ENCODE results near the gene POTEB2. TPM values are rescaled to one million over a fixed set of nuclear protein-coding genes. Genes with fewer than 3 reads are reported as not detected.
"Not testable (repeated sequence)": the region's sequence is repeated elsewhere in the genome, so short reads cannot be mapped to it uniquely, and the experiment has no call there.

POTEB2 gene
- polyA plus RNA-seq, result not detected in 3 replicates
- not detected for polyA plus RNA-seq (2011; ENCODE audit: low read depth)
- polyA plus RNA-seq (2011; cell fraction: cytosol; rRNA removed), result not detected in 2 replicates
- polyA plus RNA-seq (2011; cell fraction: nucleus; rRNA removed), result not detected in 2 replicates
- not detected in 2 replicates for polyA plus RNA-seq (2012; ENCODE audit: low replicate concordance)
- not detected in 3 replicates for polyA minus RNA-seq
- polyA minus RNA-seq (2011; cell fraction: cytosol; rRNA and poly(A)+ RNA removed), result not detected
- not detected in 2 replicates for polyA minus RNA-seq (2011; cell fraction: nucleus; rRNA and poly(A)+ RNA removed)

DNA sequence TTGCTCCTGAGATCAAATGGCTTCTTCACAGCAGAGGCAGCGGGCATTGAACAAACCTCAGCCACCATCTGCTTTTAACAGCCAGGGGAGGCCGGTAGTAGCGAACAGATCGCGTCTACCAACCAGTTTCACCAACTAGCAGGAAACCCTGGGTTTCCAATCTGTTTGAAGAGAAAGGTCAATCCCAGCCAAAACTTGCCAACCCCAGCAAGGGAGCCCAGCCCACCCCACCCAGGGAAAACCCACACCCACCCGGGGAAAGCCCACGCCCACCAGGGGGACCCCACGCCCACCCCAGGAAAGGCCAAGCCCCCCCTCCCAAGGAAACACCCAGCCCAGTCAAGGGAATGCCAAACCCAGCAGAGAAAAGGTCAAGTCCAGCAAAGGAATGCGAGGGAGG, at the start of gene POTEB2:
POTEB2 (minus strand) TSS at position 101 of the 400 bp plus-strand sequence; CDS start at position 68, 33 bp downstream.
- dilution Hi-C loops (cut with MboI; ENCODE audit: extremely low pct_ligation_motif_present, low sequenced_read_pairs); H3K9ac ChIP-seq (ENCODE audit: control insufficient read depth, extremely low read depth, insufficient read depth, low read length); H3K9me3 ChIP-seq (ENCODE audit: control insufficient read depth, low read depth, low read length); H3K4me3 ChIP-seq (ENCODE audit: control insufficient read depth in 2 of 3, extremely low read depth in 1 of 3, insufficient read depth in 2 of 3, low read depth in 1 of 3, low read length in 3 of 3); H3K27ac ChIP-seq (ENCODE audit: control insufficient read depth, insufficient read depth, low read length); DNase-seq (ENCODE audit: low read depth, low spot score); H3K79me2 ChIP-seq (ENCODE audit: control insufficient read depth, insufficient read depth, low read length); H3K36me3 ChIP-seq (ENCODE audit: control insufficient read depth in 2 of 2, extremely low read depth in 1 of 2, insufficient read depth in 2 of 2, low read length in 2 of 2); H2AFZ ChIP-seq (ENCODE audit: control insufficient read depth, low read length); FAIRE-seq; H3K4me1 ChIP-seq (ENCODE audit: control insufficient read depth, extremely low read depth, insufficient read depth, low read length); H3K27me3 ChIP-seq (ENCODE audit: control insufficient read depth, extremely low read depth, insufficient read depth, low read length); H3K9me1 ChIP-seq (ENCODE audit: control insufficient read depth, extremely low read depth, insufficient read depth, low read length); H3K4me2 ChIP-seq (ENCODE audit: control insufficient read depth, extremely low read depth, insufficient read depth, low read depth, low read length); H4K20me1 ChIP-seq (ENCODE audit: control insufficient read depth, extremely low read depth, insufficient read depth, low read length): not testable (repeated sequence)

- DNase-seq (ENCODE audit: low read depth, low spot score); dilution Hi-C loops (cut with MboI; ENCODE audit: extremely low pct_ligation_motif_present, low sequenced_read_pairs); H3K4me1 ChIP-seq (ENCODE audit: control insufficient read depth, extremely low read depth, insufficient read depth, low read length); H3K9me1 ChIP-seq (ENCODE audit: control insufficient read depth, extremely low read depth, insufficient read depth, low read length); H3K9me3 ChIP-seq (ENCODE audit: control insufficient read depth, low read depth, low read length); H4K20me1 ChIP-seq (ENCODE audit: control insufficient read depth, extremely low read depth, insufficient read depth, low read length); H3K4me2 ChIP-seq (ENCODE audit: control insufficient read depth, extremely low read depth, insufficient read depth, low read depth, low read length); H3K9ac ChIP-seq (ENCODE audit: control insufficient read depth, extremely low read depth, insufficient read depth, low read length); H3K27me3 ChIP-seq (ENCODE audit: control insufficient read depth, extremely low read depth, insufficient read depth, low read length); H3K79me2 ChIP-seq (ENCODE audit: control insufficient read depth, insufficient read depth, low read length); H3K27ac ChIP-seq (ENCODE audit: control insufficient read depth, insufficient read depth, low read length); H3K4me3 ChIP-seq (ENCODE audit: control insufficient read depth in 2 of 3, extremely low read depth in 1 of 3, insufficient read depth in 2 of 3, low read depth in 1 of 3, low read length in 3 of 3); H2AFZ ChIP-seq (ENCODE audit: control insufficient read depth, low read length); H3K36me3 ChIP-seq (ENCODE audit: control insufficient read depth in 2 of 2, extremely low read depth in 1 of 2, insufficient read depth in 2 of 2, low read length in 2 of 2): not testable (repeated sequence)
- peak; percentile 5 for FAIRE-seq
Measured at GRCh38 chr15:20879916-20880315, 13.8 kb upstream of the POTEB2 start.

DNA sequence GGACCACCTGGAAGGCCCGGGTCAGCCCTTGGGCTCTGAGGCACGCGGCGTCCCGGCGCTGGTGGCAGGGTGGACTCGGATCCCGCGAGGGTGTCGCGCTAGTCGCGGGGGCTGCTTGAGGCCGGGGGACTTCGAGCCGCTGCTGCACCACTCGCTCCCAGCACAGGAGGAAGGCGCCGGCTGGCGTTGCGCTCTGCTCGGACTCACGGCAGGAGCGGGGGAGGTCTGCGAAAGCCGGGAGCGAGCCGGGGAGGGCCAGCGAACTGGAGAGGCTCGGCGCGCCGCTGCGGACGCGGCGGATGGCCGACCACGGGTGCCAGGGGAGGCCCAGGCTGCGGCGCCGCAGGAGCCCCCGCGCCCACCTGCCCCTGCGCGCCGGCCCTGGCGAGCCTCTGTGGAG, 12.3 kb upstream of the POTEB2 start:
- H3K36me3 ChIP-seq (ENCODE audit: control insufficient read depth in 2 of 2, extremely low read depth in 1 of 2, insufficient read depth in 2 of 2, low read length in 2 of 2); H3K4me2 ChIP-seq (ENCODE audit: control insufficient read depth, extremely low read depth, insufficient read depth, low read depth, low read length); H3K27me3 ChIP-seq (ENCODE audit: control insufficient read depth, extremely low read depth, insufficient read depth, low read length); H3K27ac ChIP-seq (ENCODE audit: control insufficient read depth, insufficient read depth, low read length); H3K9me3 ChIP-seq (ENCODE audit: control insufficient read depth, low read depth, low read length); FAIRE-seq; H3K79me2 ChIP-seq (ENCODE audit: control insufficient read depth, insufficient read depth, low read length); H3K9ac ChIP-seq (ENCODE audit: control insufficient read depth, extremely low read depth, insufficient read depth, low read length); dilution Hi-C loops (cut with MboI; ENCODE audit: extremely low pct_ligation_motif_present, low sequenced_read_pairs); DNase-seq (ENCODE audit: low read depth, low spot score); H3K4me3 ChIP-seq (ENCODE audit: control insufficient read depth in 2 of 3, extremely low read depth in 1 of 3, insufficient read depth in 2 of 3, low read depth in 1 of 3, low read length in 3 of 3); H2AFZ ChIP-seq (ENCODE audit: control insufficient read depth, low read length); H3K4me1 ChIP-seq (ENCODE audit: control insufficient read depth, extremely low read depth, insufficient read depth, low read length); H3K9me1 ChIP-seq (ENCODE audit: control insufficient read depth, extremely low read depth, insufficient read depth, low read length); H4K20me1 ChIP-seq (ENCODE audit: control insufficient read depth, extremely low read depth, insufficient read depth, low read length): not testable (repeated sequence)

- H3K9ac ChIP-seq (ENCODE audit: control insufficient read depth, extremely low read depth, insufficient read depth, low read length); DNase-seq (ENCODE audit: low read depth, low spot score); H2AFZ ChIP-seq (ENCODE audit: control insufficient read depth, low read length); dilution Hi-C loops (cut with MboI; ENCODE audit: extremely low pct_ligation_motif_present, low sequenced_read_pairs); H3K4me1 ChIP-seq (ENCODE audit: control insufficient read depth, extremely low read depth, insufficient read depth, low read length); H3K27me3 ChIP-seq (ENCODE audit: control insufficient read depth, extremely low read depth, insufficient read depth, low read length); H3K27ac ChIP-seq (ENCODE audit: control insufficient read depth, insufficient read depth, low read length); H3K4me2 ChIP-seq (ENCODE audit: control insufficient read depth, extremely low read depth, insufficient read depth, low read depth, low read length); H3K36me3 ChIP-seq (ENCODE audit: control insufficient read depth in 2 of 2, extremely low read depth in 1 of 2, insufficient read depth in 2 of 2, low read length in 2 of 2); H3K4me3 ChIP-seq (ENCODE audit: control insufficient read depth in 2 of 3, extremely low read depth in 1 of 3, insufficient read depth in 2 of 3, low read depth in 1 of 3, low read length in 3 of 3); H3K79me2 ChIP-seq (ENCODE audit: control insufficient read depth, insufficient read depth, low read length); H3K9me3 ChIP-seq (ENCODE audit: control insufficient read depth, low read depth, low read length); H3K9me1 ChIP-seq (ENCODE audit: control insufficient read depth, extremely low read depth, insufficient read depth, low read length); FAIRE-seq; H4K20me1 ChIP-seq (ENCODE audit: control insufficient read depth, extremely low read depth, insufficient read depth, low read length): not testable (repeated sequence)
Measured at GRCh38 chr15:20877819-20878218, 11.7 kb upstream of the POTEB2 start.
